ENCODE results near the gene NRAP. TPM values are rescaled to one million over a fixed set of nuclear protein-coding genes. Genes with fewer than 3 reads are reported as not detected.
A peak's percentile ranks its signal among the peaks of the same experiment; 100 is the strongest.

NRAP gene
- total RNA-seq, 6 donors from 2014 or later = 0.11 TPM; not detected in 5

DNA sequence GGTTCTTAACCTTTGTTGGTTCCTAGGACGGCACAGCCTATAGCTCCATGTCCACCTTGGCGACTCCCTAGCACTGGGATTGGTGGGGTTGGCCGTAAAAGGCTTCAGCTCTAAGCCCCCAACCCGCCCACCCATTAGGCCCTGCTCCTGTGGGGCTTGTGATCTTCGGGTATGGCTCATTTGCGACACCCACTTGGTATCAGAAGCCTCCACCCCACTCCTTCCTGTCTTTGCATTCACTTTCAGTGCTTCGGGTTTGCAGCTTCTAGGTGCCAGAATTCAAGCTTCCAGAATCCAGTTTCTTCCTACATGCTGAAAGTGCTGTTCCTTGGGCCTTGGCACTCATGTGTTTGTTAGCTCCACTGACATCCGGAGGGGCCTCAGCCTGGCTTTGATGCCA lies 71.5 kb downstream of the NRAP start:
- Histone ChIP-seq H3K27me3 (no peaks in the 10 kb centered on the region), H3K9me3 (no peaks in the 10 kb centered on the region), H3K36me3 (no peaks in the 10 kb centered on the region), H3K27ac (no peak overlapping the region), H3K4me1 (no peaks in the 10 kb centered on the region), H3K4me3 (no peak overlapping the region)
- WGBS, 2 donors = 76 to 83% methylated on average over 4 to 8 of the region's 8 CpGs
- ATAC-seq (ENCODE audit: low FRiP score in 2 of 2) (no peak), DNase-seq (no peak)
- TF ChIP-seq POLR2A (IDR thresholded peaks at IDR 0.05) (no peak), EP300 (IDR thresholded peaks at IDR 0.05) (no peak), POLR2AphosphoS5 (IDR thresholded peaks at IDR 0.05) (no peak), CTCF (IDR thresholded peaks at IDR 0.05) (no peak)

DNA sequence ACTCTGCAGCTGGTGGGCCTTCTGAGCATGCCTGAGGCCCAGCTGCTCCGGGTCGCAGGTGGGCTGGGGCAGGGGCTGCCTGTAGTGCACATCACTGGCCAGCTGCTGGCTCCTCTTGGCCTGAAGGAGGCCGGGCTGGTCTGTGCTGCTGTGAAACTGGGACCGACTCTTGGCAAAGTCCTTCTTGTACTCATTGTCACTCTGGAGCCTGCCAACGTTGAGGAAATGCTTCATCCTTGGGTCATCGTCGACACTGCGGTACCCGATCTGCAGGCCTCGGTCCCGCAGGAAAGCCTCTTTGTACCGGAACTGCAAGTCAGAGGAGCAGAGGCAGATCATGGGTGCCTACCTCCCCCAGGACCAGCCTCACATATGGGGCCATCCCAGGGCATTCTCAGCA lies 73.3 kb downstream of the NRAP start:
- Histone ChIP-seq H3K9me3 (no peaks in the 10 kb centered on the region), H3K4me3 (no peak overlapping the region), H3K27ac (no peak overlapping the region), H3K27me3 (no peaks in the 10 kb centered on the region), H3K36me3 (no peaks in the 10 kb centered on the region), H3K4me1 (no peaks in the 10 kb centered on the region)
- WGBS, 2 donors = 80 to 94% methylated on average over 1 to 11 of the region's 12 CpGs
- TF ChIP-seq CTCF (IDR thresholded peaks at IDR 0.05) (no peak), POLR2AphosphoS5 (IDR thresholded peaks at IDR 0.05) (no peak), POLR2A (IDR thresholded peaks at IDR 0.05) (no peak), EP300 (IDR thresholded peaks at IDR 0.05) (no peak)
- ATAC-seq (ENCODE audit: low FRiP score in 2 of 2) (no peak), DNase-seq (peak in 1 of 2 donors; percentile 40)

DNA sequence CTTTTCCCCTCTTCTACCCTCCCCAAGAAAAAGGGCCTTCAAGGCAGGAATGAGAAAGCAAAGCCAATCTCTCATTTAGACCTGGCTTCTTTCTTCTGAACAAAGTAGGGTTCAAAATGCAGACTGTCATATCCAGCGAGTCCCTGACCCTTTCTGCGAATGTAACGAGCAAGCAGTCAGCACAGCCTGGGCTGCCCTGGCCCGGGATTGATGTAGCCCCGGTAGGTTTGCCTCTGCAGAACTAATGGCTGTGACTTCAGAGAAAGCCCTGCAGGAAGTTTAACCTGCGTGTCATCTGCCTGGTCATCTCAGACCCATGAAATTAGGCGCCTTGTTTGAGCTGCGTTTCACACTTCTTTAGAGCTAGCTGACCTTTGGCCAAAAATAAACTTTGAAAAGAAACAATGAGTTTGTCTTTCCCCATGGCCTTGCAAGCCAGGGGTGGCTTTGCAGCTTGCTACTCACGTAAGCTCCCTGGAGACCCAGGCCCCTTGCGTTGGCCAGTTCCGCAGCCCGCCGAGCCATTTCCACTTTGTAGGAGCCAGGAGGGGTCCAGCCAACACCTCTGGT lies 74.6 kb downstream of the NRAP start:
- no peak for TF ChIP-seq POLR2A (IDR thresholded peaks at IDR 0.05)
- TF ChIP-seq POLR2AphosphoS5 (IDR thresholded peaks at IDR 0.05) = no peak
- no peak for TF ChIP-seq CTCF (IDR thresholded peaks at IDR 0.05)
- no peak for TF ChIP-seq EP300 (IDR thresholded peaks at IDR 0.05)
- Histone ChIP-seq H3K27ac (no peak overlapping the region), H3K9me3 (no peaks in the 10 kb centered on the region), H3K4me1 (no peaks in the 10 kb centered on the region), H3K27me3 (no peaks in the 10 kb centered on the region), H3K36me3 (no peaks in the 10 kb centered on the region), H3K4me3 (no peak overlapping the region)
- WGBS, 2 donors = 78 to 83% methylated on average over 13 of the region's 13 CpGs
- ATAC-seq (ENCODE audit: low FRiP score in 2 of 2) (no peak), DNase-seq (peak in 1 of 2 donors; percentile 48)

DNA sequence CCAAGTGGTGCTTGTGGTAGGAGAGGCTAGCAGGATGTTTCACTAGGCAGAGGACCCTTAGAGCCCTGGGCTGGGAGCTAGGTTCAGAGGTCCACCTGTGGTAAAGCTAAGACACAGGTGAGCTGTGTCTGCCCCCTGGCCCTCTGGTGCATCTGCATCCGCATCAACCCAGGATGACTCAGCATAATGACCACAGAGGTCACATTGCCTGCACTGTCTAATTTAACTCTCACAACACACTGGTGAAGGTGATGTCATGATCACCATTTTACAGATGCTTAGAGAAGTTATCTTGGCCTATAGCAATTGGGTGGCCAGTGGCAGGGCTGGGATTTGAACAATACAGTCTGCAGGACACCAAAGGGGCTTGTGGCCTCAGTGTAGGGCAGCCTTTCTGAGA lies 77.9 kb downstream of the NRAP start:
- H3K27me3 ChIP-seq = no peaks in the 10 kb centered on the region
- no peaks in the 10 kb centered on the region for H3K4me1 ChIP-seq
- H3K36me3 ChIP-seq = no peaks in the 10 kb centered on the region
- no peaks in the 10 kb centered on the region for H3K9me3 ChIP-seq
- ATAC-seq (ENCODE audit: low FRiP score in 2 of 2) (no peak), DNase-seq (no peak)
- 75% methylated on average over 1 of the region's 1 CpG; no CpG with 5 or more reads in 1 of the 2 donors for WGBS, 2 donors
- no peak overlapping the region for H3K4me3 ChIP-seq
- TF ChIP-seq CTCF (IDR thresholded peaks at IDR 0.05) (no peak), POLR2A (IDR thresholded peaks at IDR 0.05) (no peak), POLR2AphosphoS5 (IDR thresholded peaks at IDR 0.05) (no peak), EP300 (IDR thresholded peaks at IDR 0.05) (no peak)
- H3K27ac ChIP-seq = no peak overlapping the region

- no peak for ATAC-seq (ENCODE audit: low FRiP score in 2 of 2)
- Histone ChIP-seq H3K36me3 (no peaks in the 10 kb centered on the region), H3K9me3 (no peaks in the 10 kb centered on the region), H3K27me3 (no peaks in the 10 kb centered on the region), H3K4me1 (no peaks in the 10 kb centered on the region), H3K4me3 (no peak overlapping the region), H3K27ac (no peak overlapping the region)
- 45 to 58% methylated on average over 3 of the region's 3 CpGs for WGBS, 2 donors
- DNase-seq = no peak
- TF ChIP-seq POLR2A (IDR thresholded peaks at IDR 0.05) (no peak), EP300 (IDR thresholded peaks at IDR 0.05) (no peak), POLR2AphosphoS5 (IDR thresholded peaks at IDR 0.05) (no peak), CTCF (IDR thresholded peaks at IDR 0.05) (no peak)
Observed at GRCh38 chr10:113583571-113583970, 80.3 kb downstream of the NRAP start.
